ENCODE data around the gene GCM1. TPM values are rescaled to one million over a fixed set of nuclear protein-coding genes. Genes with fewer than 3 reads are reported as not detected.

The GCM1 gene, protein sequence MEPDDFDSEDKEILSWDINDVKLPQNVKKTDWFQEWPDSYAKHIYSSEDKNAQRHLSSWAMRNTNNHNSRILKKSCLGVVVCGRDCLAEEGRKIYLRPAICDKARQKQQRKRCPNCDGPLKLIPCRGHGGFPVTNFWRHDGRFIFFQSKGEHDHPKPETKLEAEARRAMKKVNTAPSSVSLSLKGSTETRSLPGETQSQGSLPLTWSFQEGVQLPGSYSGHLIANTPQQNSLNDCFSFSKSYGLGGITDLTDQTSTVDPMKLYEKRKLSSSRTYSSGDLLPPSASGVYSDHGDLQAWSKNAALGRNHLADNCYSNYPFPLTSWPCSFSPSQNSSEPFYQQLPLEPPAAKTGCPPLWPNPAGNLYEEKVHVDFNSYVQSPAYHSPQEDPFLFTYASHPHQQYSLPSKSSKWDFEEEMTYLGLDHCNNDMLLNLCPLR
- not detected for total RNA-seq

DNA sequence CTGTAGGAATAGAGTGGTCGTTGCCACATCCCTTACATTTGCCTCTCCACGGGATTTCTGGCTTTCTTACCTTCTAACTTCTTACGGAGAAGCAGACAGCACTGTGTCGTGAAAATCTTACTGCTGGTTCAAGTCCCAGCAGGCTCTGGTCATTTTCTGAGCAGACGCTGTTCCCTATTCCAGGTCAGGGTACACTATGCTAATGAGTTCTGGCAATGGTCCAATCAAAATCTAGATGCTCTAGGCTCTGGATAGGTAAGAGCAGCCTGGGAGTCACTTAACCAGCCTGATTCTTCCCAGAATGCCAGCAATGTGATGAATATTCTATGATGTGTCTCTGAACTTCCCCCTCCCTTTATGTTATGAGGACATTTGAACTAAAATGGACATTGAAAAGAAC, at the start of gene GCM1:
GCM1 (minus strand) TSS at position 158 of the 400 bp plus-strand sequence. CDS start 3,209 bp downstream, outside the sequence.
- TF ChIP-seq POLR2A (IDR thresholded peaks at IDR 0.05), result no peak
- TF ChIP-seq, protein P1, sequence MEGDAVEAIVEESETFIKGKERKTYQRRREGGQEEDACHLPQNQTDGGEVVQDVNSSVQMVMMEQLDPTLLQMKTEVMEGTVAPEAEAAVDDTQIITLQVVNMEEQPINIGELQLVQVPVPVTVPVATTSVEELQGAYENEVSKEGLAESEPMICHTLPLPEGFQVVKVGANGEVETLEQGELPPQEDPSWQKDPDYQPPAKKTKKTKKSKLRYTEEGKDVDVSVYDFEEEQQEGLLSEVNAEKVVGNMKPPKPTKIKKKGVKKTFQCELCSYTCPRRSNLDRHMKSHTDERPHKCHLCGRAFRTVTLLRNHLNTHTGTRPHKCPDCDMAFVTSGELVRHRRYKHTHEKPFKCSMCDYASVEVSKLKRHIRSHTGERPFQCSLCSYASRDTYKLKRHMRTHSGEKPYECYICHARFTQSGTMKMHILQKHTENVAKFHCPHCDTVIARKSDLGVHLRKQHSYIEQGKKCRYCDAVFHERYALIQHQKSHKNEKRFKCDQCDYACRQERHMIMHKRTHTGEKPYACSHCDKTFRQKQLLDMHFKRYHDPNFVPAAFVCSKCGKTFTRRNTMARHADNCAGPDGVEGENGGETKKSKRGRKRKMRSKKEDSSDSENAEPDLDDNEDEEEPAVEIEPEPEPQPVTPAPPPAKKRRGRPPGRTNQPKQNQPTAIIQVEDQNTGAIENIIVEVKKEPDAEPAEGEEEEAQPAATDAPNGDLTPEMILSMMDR (IDR thresholded peaks at IDR 0.05), result no peak
- DNase-seq, result peak in 1 of 3 donors; percentile 50
- no peaks in the 10 kb centered on the region for H3K27me3 ChIP-seq
- no peak within 1 kb of the TSS for H3K27ac ChIP-seq
- H3K4me3 ChIP-seq, result no peak within 1 kb of the TSS
- H3K9me3 ChIP-seq, result no peaks in the 10 kb centered on the region
- H3K4me1 ChIP-seq, result no peaks in the 10 kb centered on the region
- no peaks in the 10 kb centered on the region for H3K36me3 ChIP-seq

DNA sequence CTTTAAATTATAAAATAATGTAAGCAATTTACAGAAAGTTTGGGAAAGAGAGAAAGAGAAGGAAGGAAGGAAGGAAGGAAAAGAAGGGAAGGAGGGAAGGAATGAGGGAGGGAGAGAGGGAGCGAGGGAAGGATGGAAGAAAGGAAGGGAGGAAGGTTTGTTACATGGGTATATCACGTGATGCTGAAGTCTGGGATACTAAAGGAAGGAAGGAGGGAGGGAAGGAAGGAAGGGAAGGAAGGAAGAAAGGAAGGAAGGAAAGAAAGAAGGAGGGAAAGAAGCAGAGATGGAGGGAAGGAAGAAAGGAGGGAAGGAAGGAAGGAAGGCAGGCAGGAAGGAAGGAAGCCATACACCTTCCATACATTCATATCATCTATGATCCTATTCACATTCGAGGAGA, 48.9 kb upstream of the GCM1 start:
- Histone ChIP-seq H3K36me3 (no peaks in the 10 kb centered on the region), H3K4me1 (no peaks in the 10 kb centered on the region), H3K27ac (no peak overlapping the region), H3K4me3 (no peak overlapping the region), H3K9me3 (no peaks in the 10 kb centered on the region), H3K27me3 (no peaks in the 10 kb centered on the region)
- no peak for DNase-seq
- TF ChIP-seq, protein P1 (IDR thresholded peaks at IDR 0.05), result no peak
- TF ChIP-seq POLR2A (IDR thresholded peaks at IDR 0.05), result no peak

DNA sequence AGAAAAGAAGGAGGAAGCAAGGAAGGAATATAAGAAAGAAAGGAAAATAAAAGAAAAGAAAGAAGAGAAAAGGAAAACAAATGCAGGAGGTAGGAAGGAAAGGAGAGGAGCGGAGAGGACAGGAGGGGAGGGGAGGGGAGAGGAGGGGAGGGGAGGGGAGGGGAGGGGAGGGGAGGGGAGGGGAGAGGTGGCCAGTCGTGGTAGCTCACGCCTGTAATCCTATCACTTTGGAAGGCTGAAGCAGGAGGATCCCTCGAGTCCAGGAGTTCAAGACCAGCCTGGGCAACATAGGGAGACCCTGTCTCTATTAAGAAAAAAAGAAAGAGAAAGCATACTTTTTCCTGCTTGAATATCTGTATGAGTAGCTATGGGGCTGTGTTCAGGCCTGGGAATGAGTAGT, 46.4 kb upstream of the GCM1 start:
- no peak for TF ChIP-seq POLR2A (IDR thresholded peaks at IDR 0.05)
- TF ChIP-seq, protein P1 (IDR thresholded peaks at IDR 0.05), result no peak
- no peaks in the 10 kb centered on the region for H3K27me3 ChIP-seq
- H3K27ac ChIP-seq, result no peak overlapping the region
- no peaks in the 10 kb centered on the region for H3K36me3 ChIP-seq
- no peaks in the 10 kb centered on the region for H3K4me1 ChIP-seq
- no peak for DNase-seq
- no peak overlapping the region for H3K4me3 ChIP-seq
- no peaks in the 10 kb centered on the region for H3K9me3 ChIP-seq

DNA sequence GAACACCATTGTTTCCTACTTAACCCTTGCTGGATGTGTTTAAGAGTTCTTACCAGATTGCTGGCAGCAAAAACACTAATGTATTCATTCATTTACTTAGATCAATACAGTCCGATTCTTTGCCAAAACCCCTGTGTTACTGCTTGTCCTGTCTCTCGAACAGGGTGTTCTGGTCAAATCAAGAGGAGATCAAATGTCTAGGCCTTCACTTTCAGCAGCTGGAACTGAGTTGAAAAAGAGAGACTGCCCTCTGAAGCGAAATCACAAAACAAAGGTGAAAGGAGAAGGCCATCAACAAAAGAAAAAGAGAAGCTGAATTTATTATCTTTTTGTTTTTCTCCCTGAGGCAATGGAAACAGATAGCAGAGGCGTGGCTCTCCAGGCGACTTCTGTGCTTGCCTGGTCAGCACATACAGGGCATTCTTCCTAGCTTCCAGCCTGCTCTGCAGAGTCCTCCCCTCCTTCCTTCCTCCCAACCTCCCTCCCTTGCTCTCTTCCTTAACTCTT, 44.1 kb upstream of the GCM1 start:
- Histone ChIP-seq H3K27ac (no peak overlapping the region), H3K27me3 (no peaks in the 10 kb centered on the region), H3K4me3 (no peak overlapping the region), H3K36me3 (no peaks in the 10 kb centered on the region), H3K9me3 (no peaks in the 10 kb centered on the region), H3K4me1 (no peaks in the 10 kb centered on the region)
- TF ChIP-seq, protein P1 (IDR thresholded peaks at IDR 0.05), result no peak
- TF ChIP-seq POLR2A (IDR thresholded peaks at IDR 0.05), result no peak
- no peak for DNase-seq

DNA sequence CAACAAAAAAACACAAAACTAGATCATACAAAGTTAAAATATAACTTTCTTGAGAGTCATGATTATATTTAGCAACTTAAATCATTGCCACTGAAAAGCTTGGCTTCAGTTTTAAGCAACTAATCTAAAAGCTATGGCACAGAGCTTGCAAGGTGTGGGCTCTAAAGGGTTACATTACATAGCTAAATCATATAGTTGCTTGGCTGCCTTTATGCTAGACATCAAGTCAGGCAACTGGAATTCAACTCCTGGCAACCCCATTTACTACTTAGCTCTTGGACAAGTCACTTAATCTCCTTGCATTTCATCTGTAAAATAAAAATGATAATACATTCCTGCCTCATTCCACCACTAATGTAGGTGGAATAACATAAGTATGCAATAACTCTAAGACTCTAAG, 40.9 kb upstream of the GCM1 start:
- Histone ChIP-seq H3K27ac (no peak overlapping the region), H3K27me3 (no peaks in the 10 kb centered on the region), H3K4me3 (no peak overlapping the region), H3K36me3 (no peaks in the 10 kb centered on the region), H3K4me1 (no peaks in the 10 kb centered on the region), H3K9me3 (no peaks in the 10 kb centered on the region)
- TF ChIP-seq POLR2A (IDR thresholded peaks at IDR 0.05), result no peak
- TF ChIP-seq, protein P1 (IDR thresholded peaks at IDR 0.05), result no peak
- no peak for DNase-seq

Data from Peyer's patch (tissue), 4 donors.